CD14-positive monocyte (primary cell): ENCODE data around the gene HAPLN2. TPM values are rescaled to one million over a fixed set of nuclear protein-coding genes. Genes with fewer than 3 reads are reported as not detected.

Experiments used
- DNase-seq, 3 donors: peaks; one replicate each; pipeline ENCODE4 v3.0.0-alpha.2; 2011 to 2022
- H2AFZ ChIP-seq: 2 replicates; pipeline ENCODE4 v1.6.0; 2012; ENCODE audit warnings: mild to moderate bottlenecking, low read depth, low read length, inconsistent platforms; ENCODE audit not compliant: insufficient read depth, poor library complexity, severe bottlenecking
- H3K27ac ChIP-seq, 2 donors: 1 replicate in 1 of 2; 2 replicates in 1 of 2; pipeline ENCODE4 v1.5.1; 2012 to 2013; ENCODE audit warnings: low read length in 2 of 2, control low read depth in 1 of 2, inconsistent platforms in 1 of 2, low read depth in 1 of 2, mild to moderate bottlenecking in 1 of 2
- H3K27me3 ChIP-seq, 2 donors: one replicate each; pipeline versions ENCODE4 v1.6.0 to v1.6.1; 2011 to 2013; ENCODE audit warnings: low read length in 2 of 2; ENCODE audit not compliant: control insufficient read depth in 2 of 2, insufficient read depth in 2 of 2
- H3K36me3 ChIP-seq, 2 donors: replicated peaks in 1 of 2; 1 replicate in 1 of 2; 2 replicates in 1 of 2; pipeline versions ENCODE4 v1.5.1 to v1.6.1; 2012 to 2013; ENCODE audit warnings: low read length in 2 of 2, control low read depth in 1 of 2, inconsistent platforms in 1 of 2, mild to moderate bottlenecking in 1 of 2; ENCODE audit not compliant: insufficient read depth in 2 of 2, control insufficient read depth in 1 of 2
- H3K4me1 ChIP-seq, 2 donors: 1 replicate in 1 of 2; 2 replicates in 1 of 2; pipeline versions ENCODE4 v1.5.1 to v1.6.1; 2012 to 2013; ENCODE audit warnings: low read length in 2 of 2, control low read depth in 1 of 2, inconsistent platforms in 1 of 2, mild to moderate bottlenecking in 1 of 2, moderate library complexity in 1 of 2; ENCODE audit not compliant: insufficient read depth in 2 of 2, control insufficient read depth in 1 of 2
- H3K4me2 ChIP-seq: replicated peaks from 2 replicates; pipeline ENCODE3; 2012; ENCODE audit warnings: low read length, moderate library complexity, mild to moderate bottlenecking; ENCODE audit not compliant: poor library complexity, severe bottlenecking; ENCODE audit errors: extremely low read depth
- H3K4me3 ChIP-seq, 3 experiments: fragments of 200-600 bp in 1 of 3; sonication (generic) in 1 of 3; replicated peaks in 1 of 3; 1 replicate in 2 of 3; 2 replicates in 1 of 3; pipeline ENCODE4 v1.5.1; 2011 to 2013; ENCODE audit warnings: low read length in 3 of 3, mild to moderate bottlenecking in 3 of 3, control low read depth in 2 of 3, low read depth in 2 of 3, inconsistent platforms in 1 of 3, moderate library complexity in 1 of 3
- H3K79me2 ChIP-seq: 2 replicates; pipeline ENCODE4 v1.6.0; 2012; ENCODE audit warnings: mild to moderate bottlenecking, control low read depth, inconsistent platforms, low read length, moderate library complexity; ENCODE audit not compliant: insufficient read depth
- H3K9ac ChIP-seq: 2 replicates; pipeline ENCODE4 v1.6.0; 2017; ENCODE audit warnings: low read length, mild to moderate bottlenecking; ENCODE audit not compliant: insufficient read depth, poor library complexity, severe bottlenecking
- H3K9me3 ChIP-seq, 2 donors: replicated peaks in 1 of 2; 1 replicate in 1 of 2; 2 replicates in 1 of 2; pipeline versions ENCODE4 v1.5.1 to v1.6.1; 2012 to 2013; ENCODE audit warnings: low read length in 2 of 2, control low read depth in 1 of 2; ENCODE audit not compliant: control insufficient read depth in 1 of 2, insufficient read depth in 1 of 2
- H4K20me1 ChIP-seq: 2 replicates; pipeline ENCODE4 v1.6.0; 2012; ENCODE audit warnings: mild to moderate bottlenecking, low read length, control low read depth, moderate library complexity; ENCODE audit not compliant: insufficient read depth
- H3K27ac Mint-ChIP-seq, 7 donors: one replicate each; pipeline ENCODE4 v1.8.0; 2020; ENCODE audit warnings: mild to moderate bottlenecking in 7 of 7, mixed read lengths in 7 of 7, moderate library complexity in 6 of 7, inconsistent platforms in 2 of 7
- H3K27me3 Mint-ChIP-seq, 3 donors: one replicate each; pipeline ENCODE4 v1.8.0; 2021 to 2022; ENCODE audit warnings: low read depth in 3 of 3, mild to moderate bottlenecking in 3 of 3, mixed read lengths in 3 of 3, moderate library complexity in 3 of 3, inconsistent platforms in 1 of 3
- H3K36me3 Mint-ChIP-seq, 2 donors: one replicate each; pipeline ENCODE4 v1.8.0; 2020; ENCODE audit warnings: mixed read lengths in 2 of 2, inconsistent platforms in 1 of 2, mild to moderate bottlenecking in 1 of 2
- H3K4me1 Mint-ChIP-seq: one replicate; pipeline ENCODE4 v1.8.0; 2020; ENCODE audit warnings: mild to moderate bottlenecking, mixed read lengths
- H3K4me3 Mint-ChIP-seq, 2 donors: one replicate each; pipeline ENCODE4 v1.8.0; 2020; ENCODE audit warnings: mild to moderate bottlenecking in 2 of 2, mixed read lengths in 2 of 2, moderate library complexity in 1 of 2
- H3K9me3 Mint-ChIP-seq, 7 donors: one replicate each; pipeline ENCODE4 v1.8.0; 2020 to 2022; ENCODE audit warnings: mixed read lengths in 7 of 7, mild to moderate bottlenecking in 6 of 7, moderate library complexity in 6 of 7, inconsistent platforms in 2 of 7
- WGBS: methylation state at CpG from one replicate; pipeline ENCODE4 v1.1.5; 2013; ENCODE audit warnings: missing lambda C conversion rate; ENCODE audit not compliant: insufficient coverage; 5-methylcytosine and 5-hydroxymethylcytosine counted together
- intact Hi-C, 2 donors: fragments of 100-400 bp; cut with micrococcal nuclease; formaldehyde crosslinking; loops; one replicate each; pipeline versions ENCODE4 v1.15.0 to v1.15.1; 2023
- polyA plus RNA-seq, 3 donors: library from polyadenylated mRNA; depleted of rRNA in 1 of 3; unstranded in 2 of 3; stranded (reverse) in 1 of 3; fragments of 300-500 nt in 2 of 3; fragments of >200 nt in 1 of 3; fragmentation: Illumina TruSeq in 2 of 3; gene quantifications; 1 replicate in 2 of 3; 2 replicates in 1 of 3; pipeline ENCODE4 v1.2.3, GENCODE V29; 2012 to 2021
- TF ChIP-seq, protein P1 (sequence below): fragments of 200-600 bp; IDR thresholded peaks from one replicate; pipeline ENCODE4 v1.8.0; 2022; ENCODE audit warnings: antibody characterized with exemption, mild to moderate bottlenecking

The HAPLN2 gene
- polyA plus RNA-seq, 3 donors, result not detected

GRCh38 chr1:156616463-156616862 lies 2.8 kb upstream of the HAPLN2 start:
- Histone ChIP-seq H3K9me3 (no peaks in the 10 kb centered on the region), H4K20me1 (no peaks in the 10 kb centered on the region), H3K27ac (no peak overlapping the region), H3K9ac (no peak overlapping the region), H3K4me2 (no peak overlapping the region), H3K4me3 (no peak overlapping the region), H2AFZ (no peak overlapping the region), H3K36me3 (no peaks in the 10 kb centered on the region), H3K4me1 (no peaks in the 10 kb centered on the region), H3K27me3 (peaks cover 26 to 51% of the 10 kb centered on the region in 2 donors), H3K79me2 (no peaks in the 10 kb centered on the region)
- 47% methylated on average over 2 of the region's 5 CpGs for WGBS
- TF ChIP-seq, protein P1, sequence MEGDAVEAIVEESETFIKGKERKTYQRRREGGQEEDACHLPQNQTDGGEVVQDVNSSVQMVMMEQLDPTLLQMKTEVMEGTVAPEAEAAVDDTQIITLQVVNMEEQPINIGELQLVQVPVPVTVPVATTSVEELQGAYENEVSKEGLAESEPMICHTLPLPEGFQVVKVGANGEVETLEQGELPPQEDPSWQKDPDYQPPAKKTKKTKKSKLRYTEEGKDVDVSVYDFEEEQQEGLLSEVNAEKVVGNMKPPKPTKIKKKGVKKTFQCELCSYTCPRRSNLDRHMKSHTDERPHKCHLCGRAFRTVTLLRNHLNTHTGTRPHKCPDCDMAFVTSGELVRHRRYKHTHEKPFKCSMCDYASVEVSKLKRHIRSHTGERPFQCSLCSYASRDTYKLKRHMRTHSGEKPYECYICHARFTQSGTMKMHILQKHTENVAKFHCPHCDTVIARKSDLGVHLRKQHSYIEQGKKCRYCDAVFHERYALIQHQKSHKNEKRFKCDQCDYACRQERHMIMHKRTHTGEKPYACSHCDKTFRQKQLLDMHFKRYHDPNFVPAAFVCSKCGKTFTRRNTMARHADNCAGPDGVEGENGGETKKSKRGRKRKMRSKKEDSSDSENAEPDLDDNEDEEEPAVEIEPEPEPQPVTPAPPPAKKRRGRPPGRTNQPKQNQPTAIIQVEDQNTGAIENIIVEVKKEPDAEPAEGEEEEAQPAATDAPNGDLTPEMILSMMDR, result no peak
- H3K27me3 Mint-ChIP-seq, result peaks cover 43 to 85% (median 54%) of the 10 kb centered on the region in 3 donors
- H3K9me3 Mint-ChIP-seq, result peaks cover 0 to 7% (median 0%) of the 10 kb centered on the region in 7 donors
- intact Hi-C loops, result no loop called here
- H3K4me3 Mint-ChIP-seq, result peak overlapping the region in 1 of 2 donors; percentile 62
- H3K36me3 Mint-ChIP-seq, result no peaks in the 10 kb centered on the region
- H3K4me1 Mint-ChIP-seq, result peaks cover 6% of the 10 kb centered on the region
- no peak for DNase-seq
- no peak overlapping the region for H3K27ac Mint-ChIP-seq

- Histone ChIP-seq H3K4me2 (no peak overlapping the region), H3K27ac (no peak overlapping the region), H3K36me3 (no peaks in the 10 kb centered on the region), H3K4me1 (peaks cover 6 to 11% of the 10 kb centered on the region in 2 donors), H3K27me3 (peaks cover 47 to 71% of the 10 kb centered on the region in 2 donors), H4K20me1 (no peaks in the 10 kb centered on the region), H3K4me3 (no peak overlapping the region), H3K9me3 (peaks cover 0 to 8% of the 10 kb centered on the region in 2 donors), H3K79me2 (no peaks in the 10 kb centered on the region), H2AFZ (no peak overlapping the region), H3K9ac (no peak overlapping the region)
- Mint-ChIP-seq H3K9me3 (peaks cover 0 to 11% (median 0%) of the 10 kb centered on the region in 7 donors), H3K4me3 (peak overlapping the region in 1 of 2 donors; percentile 26), H3K27ac (no peak overlapping the region), H3K36me3 (no peaks in the 10 kb centered on the region), H3K4me1 (peaks cover 4% of the 10 kb centered on the region), H3K27me3 (peaks cover 63 to 92% (median 69%) of the 10 kb centered on the region in 3 donors)
- TF ChIP-seq, protein P1, result peak; percentile 20
- WGBS, result 31% methylated on average over 3 of the region's 6 CpGs
- DNase-seq, result no peak
- intact Hi-C loops, result no loop called here
Observed at GRCh38 chr1:156619582-156619955, 354 bp downstream of the HAPLN2 start.
